ENCODE data around the gene CCNG2.

DNA sequence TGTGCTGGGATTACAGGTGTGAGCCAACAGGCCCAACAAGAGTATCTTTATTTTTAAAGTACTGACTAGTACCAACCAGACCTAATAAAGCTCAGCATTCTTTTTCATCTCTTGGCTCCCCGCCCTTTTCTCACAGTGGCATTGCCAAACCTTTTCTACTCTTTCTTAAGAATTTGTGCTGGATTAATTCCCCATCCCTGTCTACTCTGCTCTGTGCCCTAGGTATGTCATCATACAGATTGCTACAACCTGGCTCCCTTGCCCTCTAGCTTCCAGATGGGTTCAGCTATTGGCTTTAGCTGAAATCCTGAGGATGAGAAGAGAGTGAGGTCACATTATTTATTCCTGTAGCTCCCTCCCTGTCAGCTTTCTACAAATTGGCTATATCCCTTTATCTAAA, 46.3 kb upstream of the CCNG2 start:
- TF ChIP-seq, protein P1, sequence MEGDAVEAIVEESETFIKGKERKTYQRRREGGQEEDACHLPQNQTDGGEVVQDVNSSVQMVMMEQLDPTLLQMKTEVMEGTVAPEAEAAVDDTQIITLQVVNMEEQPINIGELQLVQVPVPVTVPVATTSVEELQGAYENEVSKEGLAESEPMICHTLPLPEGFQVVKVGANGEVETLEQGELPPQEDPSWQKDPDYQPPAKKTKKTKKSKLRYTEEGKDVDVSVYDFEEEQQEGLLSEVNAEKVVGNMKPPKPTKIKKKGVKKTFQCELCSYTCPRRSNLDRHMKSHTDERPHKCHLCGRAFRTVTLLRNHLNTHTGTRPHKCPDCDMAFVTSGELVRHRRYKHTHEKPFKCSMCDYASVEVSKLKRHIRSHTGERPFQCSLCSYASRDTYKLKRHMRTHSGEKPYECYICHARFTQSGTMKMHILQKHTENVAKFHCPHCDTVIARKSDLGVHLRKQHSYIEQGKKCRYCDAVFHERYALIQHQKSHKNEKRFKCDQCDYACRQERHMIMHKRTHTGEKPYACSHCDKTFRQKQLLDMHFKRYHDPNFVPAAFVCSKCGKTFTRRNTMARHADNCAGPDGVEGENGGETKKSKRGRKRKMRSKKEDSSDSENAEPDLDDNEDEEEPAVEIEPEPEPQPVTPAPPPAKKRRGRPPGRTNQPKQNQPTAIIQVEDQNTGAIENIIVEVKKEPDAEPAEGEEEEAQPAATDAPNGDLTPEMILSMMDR (IDR thresholded peaks at IDR 0.05): no peak
- TF ChIP-seq POLR2A (IDR thresholded peaks at IDR 0.05): no peak

Data from lower leg skin (tissue), 3 donors.